Hippocampal formation (tissue), 2 donors: Measurements from ENCODE around the gene ZNF135.
A peak's percentile ranks its signal among the peaks of the same experiment; 100 is the strongest.

Experiments
- DNase-seq, 2 donors: peaks; one replicate each; lab custom pipeline; 2025; lab: John Stamatoyannopoulos, UW

ZNF135 gene

DNA sequence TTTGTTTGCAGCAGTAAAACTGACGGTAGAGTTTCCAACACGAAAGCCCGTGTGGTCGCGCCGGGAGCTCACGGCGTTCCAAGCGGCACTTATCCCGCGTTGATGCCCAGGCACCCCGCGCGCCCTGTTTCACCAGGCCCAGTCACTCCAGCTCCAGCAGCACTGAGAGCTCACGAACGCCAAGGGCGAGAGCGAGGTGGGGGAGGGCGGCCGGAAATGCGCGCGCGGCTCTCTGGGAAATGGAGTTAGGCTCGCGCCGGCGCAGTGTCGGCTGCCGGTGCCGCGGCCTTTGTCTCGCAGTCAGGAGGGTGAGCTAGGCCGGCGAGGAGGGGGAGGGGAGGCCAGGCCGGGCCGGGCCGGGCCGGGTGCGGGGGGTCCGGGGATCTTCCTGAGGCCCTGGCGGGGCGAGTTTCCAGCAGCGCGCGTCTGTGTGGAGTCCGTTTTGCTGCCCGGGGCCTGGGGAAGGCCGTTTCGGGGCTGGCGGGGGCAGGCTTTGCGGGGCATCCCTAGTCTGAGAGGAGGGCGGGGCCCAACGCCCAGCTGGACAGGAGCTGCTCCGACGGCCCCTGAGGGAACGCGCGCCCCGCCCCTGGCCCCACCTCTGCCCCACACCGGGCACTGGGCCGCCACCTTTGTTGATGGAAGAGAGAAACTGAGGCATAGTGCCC, at the start of gene ZNF135:
Gene ZNF135, plus strand, starts transcription at position 280 of the 668 bp plus-strand sequence. CDS start 721 bp downstream, outside the sequence.
- DNase-seq, result peak; percentile 82 to 85

GRCh38 chr19:58009301-58009665, 49.8 kb upstream of the ZNF135 start:
- no peak for DNase-seq

DNA sequence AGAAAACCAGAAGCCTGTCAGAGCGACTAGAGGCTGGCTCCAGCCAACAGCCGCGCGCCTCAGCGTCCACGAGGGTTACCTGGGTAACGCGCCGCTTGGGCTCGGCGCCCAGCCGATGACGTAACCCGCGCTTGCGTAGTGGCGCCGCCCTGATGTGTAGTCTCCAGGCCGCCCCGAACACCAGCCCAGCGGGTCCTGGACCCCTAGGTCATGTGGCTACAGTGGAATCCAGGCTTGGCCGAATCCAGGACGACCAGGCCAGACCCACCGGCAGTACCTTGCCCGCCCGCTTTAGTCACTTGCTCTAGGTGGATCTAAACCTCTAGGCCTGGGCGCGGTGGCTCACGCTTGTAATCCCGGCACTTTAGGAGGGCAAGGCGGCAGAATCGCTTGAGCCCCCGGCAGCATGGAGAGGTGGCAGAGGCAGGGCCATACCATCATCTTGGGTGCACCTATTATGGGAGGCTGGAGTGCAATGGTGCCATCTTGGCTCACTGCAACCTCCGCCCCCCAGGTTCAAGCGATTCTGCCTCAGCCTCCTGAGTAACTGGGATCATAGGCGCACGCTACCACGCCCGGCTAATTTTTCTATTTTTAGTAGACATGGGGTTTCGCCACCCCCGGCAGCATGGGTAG, 49.3 kb upstream of the ZNF135 start:
- DNase-seq, result peak; percentile 79 to 85

GRCh38 chr19:58010507-58010906, 48.6 kb upstream of the ZNF135 start:
- DNase-seq, result no peak

DNA sequence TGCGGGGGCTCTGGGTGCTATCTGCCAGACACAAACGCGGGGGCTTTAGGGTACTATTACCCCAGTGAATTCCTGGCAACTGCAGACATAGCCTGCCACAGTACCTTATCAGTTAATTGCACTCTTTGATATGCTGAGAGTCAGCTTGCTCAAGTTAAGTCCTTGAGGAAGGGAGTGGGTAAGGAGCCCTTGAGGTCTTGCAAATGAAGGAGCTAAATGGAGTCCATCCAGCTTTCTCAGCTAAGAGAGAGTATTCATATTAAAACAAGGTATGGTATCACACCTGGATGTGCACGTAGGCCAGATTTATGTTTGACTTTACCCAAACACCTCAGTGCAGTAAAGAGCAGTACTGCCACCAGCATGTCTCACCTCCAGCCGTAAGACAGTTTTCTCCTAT, 44.9 kb upstream of the ZNF135 start:
- DNase-seq, result no peak

DNA sequence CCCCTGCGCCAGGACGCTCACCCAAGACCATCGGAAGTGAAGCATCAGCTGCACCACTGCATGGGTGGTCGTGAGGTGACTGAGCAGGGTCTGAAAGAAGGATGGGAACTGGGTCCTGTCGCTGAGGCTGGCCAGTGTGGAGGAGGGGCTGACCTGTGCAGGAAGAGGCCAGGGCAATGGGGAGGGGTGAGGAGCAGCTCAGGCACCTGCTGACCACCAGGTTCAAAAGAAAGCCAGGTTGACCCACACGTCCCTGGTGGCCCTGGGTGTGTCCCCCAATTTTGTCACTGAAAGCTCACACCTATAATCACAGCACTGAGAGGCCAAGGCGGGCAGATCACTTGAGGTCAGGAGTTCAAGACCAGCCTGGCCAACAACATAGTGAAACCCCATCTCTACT, 39.0 kb upstream of the ZNF135 start:
- DNase-seq, result no peak

DNA sequence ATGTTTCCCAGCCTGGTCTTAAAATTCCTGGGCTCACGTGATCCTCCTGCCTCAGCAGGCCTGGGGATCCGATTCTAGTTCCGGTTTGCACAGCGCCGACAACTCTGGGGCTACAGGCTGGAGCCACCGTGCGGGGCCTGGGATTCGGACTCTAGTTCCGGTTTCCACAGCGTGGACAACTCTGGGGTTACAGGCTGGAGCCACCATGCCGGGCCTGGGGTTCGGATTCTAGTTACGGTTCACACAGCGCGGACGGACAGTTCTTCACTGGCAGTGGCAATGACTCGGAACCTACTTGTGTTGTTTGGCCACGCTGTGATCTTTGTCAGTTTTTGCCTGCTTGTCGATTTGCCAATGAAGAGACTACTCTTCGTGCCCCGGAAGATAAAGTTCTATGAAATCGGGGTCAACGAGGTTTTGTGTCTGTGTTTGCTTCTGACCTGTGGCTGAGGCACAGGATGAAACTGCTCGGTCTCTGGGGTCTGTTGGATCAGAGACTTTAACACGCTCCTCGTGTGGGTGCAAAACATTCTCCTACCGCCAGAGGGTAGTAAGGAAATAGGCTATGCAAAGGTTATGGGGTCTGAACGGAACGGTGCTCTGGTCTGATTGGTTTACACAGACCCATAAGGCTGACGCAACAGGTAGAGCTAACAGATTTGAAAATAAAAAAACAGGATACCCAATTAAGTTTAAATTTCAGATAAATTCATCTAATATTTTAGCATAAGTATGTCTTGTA, 37.4 kb upstream of the ZNF135 start:
- peak; percentile 46 to 58 for DNase-seq

DNA sequence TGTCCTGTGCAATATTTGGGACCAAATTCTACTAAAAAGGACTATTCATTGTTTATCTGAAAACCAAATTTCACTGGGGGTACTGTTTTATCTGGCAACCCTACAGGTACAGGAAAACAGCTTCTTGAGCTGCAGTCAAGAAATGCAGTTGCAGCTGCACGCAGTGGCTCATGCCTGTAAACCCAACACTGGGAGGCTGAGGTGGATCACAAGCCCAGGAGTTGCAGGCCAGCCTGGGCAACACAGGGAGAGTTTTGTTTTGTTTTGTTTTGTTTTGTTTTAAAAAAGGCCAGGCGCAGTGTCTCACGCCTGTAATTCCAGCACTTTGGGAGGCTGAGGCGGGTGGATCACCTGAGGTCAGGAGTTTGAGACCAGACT, 36.8 kb upstream of the ZNF135 start:
- no peak for DNase-seq

DNA sequence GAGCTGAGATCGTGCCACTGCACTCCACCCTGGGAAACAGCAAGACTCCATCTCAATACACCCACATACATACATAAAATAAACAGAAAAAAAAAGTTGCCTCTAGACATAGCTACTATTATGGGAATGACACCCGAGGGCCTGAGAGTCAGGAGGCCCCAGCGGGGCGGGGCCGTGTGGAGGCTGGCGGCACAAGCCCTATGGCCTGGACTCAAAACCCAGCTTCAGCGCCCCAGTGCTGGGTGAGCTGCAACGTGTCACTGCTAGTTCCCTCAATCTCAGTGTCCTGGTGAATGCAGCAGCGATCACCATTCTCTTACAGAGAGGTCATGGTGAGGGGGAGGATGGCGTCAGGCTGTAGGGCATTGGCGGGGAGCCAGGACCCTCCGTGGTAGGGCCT, 34.4 kb upstream of the ZNF135 start:
- no peak for DNase-seq

GRCh38 chr19:58033741-58034476, 25.2 kb upstream of the ZNF135 start, which contains the start of gene ZSCAN1:
Gene ZSCAN1 (plus strand): TSS chr19:58034025. CDS start chr19:58037837, 3,812 bp downstream.
- peak; percentile 84 to 89 for DNase-seq

GRCh38 chr19:58034477-58034793, 24.6 kb upstream of the ZNF135 start:
- DNase-seq, result no peak

- no peak for DNase-seq
Observed at GRCh38 chr19:58035863-58036262, 23.2 kb upstream of the ZNF135 start.

- DNase-seq, result peak in 1 of 2 donors; percentile 4
Observed at GRCh38 chr19:58037927-58038687, 21.0 kb upstream of the ZNF135 start.

- DNase-seq, result no peak
Observed at GRCh38 chr19:58038688-58039204, 20.3 kb upstream of the ZNF135 start.

- no peak for DNase-seq
Observed at GRCh38 chr19:58040751-58041525, 18.1 kb upstream of the ZNF135 start.

DNA sequence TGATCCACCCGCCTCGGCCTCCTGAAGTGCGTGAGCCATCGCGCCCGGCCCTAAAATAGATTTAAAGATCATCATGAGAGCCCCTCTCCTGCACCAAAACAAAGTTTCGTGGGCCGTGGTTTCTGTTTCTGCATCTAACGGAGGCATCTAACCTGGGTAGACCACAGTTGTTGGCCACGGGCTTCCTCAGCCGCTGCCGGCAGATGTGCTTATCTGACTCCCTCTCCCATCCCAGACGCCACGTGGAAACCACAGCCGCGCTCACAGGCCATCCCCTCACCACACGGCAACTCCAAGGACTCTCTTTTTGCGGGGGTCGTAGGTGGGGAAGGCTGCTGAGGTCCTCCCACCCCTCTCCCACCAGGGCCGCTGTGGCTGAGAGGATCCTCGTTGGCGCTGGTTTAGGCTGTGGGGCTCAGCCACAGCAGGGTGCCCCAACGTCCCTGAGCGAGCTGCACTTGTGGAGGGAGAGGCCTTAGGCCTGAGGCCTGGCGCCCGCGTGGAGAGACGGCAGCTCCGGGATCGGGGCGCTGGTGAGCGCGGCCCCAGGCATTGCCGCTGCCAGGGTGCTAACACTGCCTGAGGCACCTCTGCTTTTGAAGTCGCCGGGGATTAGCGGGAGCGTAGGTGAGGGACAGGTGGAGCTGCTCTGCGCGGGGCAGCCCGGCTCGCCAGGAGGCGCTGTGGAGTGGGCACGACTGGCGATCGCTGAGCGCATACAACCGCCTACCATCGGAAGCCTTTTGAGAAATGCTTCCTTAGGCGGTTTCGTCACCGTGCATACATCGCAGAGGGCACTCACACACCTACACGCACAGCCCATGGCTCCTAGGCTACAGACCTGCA, 16.4 kb upstream of the ZNF135 start:
- DNase-seq, result no peak

GRCh38 chr19:58044391-58044790, 14.7 kb upstream of the ZNF135 start:
- DNase-seq, result no peak

- no peak for DNase-seq
Observed at GRCh38 chr19:58044886-58045285, 14.2 kb upstream of the ZNF135 start.

DNA sequence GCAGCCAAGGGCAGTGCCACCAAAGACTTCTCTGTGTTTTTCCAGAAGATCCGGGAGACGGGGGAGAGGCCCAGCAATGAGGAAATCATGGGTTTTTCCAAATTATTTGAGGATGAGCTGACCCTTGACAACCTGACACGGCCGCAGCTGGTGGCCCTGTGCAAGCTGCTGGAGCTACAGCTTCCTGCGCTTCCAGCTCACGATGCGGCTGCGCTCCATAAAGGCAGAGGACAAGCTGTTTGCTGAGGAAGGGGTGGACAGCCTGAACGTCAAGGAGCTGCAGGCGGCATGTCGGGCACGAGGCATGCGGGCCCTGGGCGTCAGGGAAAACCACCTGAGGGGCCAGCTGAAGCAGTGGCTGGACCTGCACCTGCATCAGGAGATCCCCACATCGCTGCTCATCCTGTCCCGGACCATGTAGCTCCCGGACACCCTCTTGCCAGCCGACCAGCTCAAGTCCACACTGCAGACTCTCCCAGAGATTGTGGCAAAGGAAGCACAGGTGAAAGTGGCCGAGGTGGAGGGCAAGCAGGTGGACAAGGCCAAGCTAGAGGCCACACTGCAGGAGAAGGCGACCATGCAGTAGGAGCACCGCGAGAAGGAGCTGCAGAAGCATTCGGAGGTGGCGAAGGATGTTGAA, 13.6 kb upstream of the ZNF135 start:
- DNase-seq, result no peak
